Stimulated activated CD8-positive, alpha-beta memory T cell treated with anti-CD3 and anti-CD28 coated beads, Interleukin-12 subunit alpha, Interleukin-12 subunit beta, amount 100 ng/mL, for 24 hours (primary cell): ENCODE results near the gene RIC1.
"Not testable (repeated sequence)": the region's sequence is repeated elsewhere in the genome, so short reads cannot be mapped to it uniquely, and the experiment has no call there.

Source experiments
- DNase-seq: peaks from one replicate; pipeline ENCODE4 v3.0.0-alpha.2; 2020; ENCODE audit errors: extremely low read depth

The RIC1 gene

DNA sequence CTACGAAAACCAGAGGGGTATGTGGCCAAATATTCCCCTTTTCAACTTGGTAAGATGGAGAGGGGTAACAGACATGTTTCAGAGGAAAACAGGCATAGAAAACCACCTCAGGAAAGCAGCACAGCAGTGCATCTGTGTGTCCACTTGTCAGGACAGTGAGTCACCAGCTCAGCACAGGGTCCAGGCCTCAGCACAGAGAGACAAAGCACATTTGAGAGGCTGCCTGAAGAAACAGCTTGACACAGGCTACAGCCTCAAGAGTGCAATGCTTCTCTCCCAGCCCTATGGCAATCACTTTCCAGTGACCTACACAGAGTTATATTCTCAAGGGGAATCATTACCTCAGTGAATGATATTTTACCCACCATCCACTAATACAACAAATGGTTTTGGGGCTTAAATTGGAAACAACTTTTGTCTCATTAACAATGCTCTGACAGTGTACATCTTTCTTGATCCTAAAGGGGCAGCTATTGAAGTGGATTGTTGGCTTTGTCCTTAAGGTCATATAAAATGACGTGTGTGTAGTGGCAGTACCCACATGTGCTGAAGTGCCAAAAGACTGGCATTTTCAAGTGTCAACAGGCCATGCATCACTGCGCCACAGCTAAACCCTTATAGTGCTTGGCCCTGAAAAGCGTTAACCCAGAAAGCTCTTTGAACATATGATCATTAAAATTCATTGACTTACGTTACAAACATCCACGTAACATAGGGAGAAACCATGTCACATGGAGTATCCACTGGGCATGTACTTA, 157.6 kb downstream of the RIC1 start:
- no peak for DNase-seq

DNA sequence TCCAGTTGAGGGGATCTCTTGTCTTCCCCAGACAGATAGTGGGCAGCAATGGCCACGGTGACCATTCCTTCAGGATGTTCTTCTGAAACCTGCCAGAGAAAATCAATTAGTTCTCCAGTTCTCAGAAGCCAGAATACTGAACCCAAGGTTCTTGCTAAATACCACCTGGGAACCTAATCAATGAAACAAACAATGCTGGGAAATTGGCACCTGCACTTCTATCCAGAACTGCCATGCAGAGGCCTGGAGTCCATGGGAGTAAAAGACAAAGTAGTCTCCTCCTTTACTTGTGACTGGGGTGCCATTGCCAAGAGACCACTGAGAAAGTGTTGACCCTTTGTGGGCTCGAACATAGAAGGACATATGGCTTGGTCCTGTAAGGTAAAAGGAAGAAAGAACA, 158.3 kb downstream of the RIC1 start:
- DNase-seq, result no peak

DNA sequence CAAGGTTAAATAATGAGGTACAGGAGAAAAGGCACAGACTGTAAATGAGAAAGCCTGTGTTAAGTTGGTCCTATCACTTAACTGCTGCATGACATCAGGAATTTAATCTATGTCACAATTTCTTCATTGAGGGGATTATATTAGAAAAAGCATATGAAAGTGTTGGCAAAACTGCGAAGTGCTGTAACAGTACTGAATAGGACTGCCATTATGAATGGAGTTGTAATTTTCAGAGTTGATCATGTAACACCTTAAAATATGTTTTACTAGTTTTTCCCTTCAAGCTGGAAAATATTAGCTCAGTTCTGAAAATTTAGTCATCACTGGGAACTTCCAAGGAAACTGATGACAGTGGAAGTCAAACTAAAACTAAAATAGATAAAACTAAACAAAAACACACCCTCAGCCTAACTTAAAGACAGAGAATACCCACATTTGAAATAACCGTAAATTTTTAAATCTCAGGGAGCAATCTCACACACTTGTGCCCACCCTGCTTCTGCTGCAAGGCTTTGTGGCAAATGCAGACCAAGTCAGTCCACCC, 158.9 kb downstream of the RIC1 start:
- DNase-seq, result no peak

DNA sequence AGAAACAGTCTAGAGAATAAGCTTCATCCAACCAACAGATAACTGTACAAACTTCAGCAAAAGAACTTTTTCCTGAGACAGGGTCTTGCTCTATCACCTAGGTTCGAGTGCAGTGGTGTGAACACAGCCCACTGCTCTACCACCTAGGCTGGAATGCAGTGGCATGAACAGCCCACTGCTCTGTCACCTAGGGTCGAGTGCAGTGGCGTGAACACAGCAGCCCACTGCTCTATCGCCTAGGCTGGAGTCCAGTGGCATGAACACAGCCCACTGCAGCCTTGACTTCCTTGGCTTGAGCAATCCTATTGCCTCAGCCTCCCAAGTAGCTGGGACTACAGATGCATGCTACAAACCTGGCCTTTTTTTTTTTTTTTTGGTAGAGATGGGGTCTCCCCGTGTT, 160.6 kb downstream of the RIC1 start:
- DNase-seq, result no peak

DNA sequence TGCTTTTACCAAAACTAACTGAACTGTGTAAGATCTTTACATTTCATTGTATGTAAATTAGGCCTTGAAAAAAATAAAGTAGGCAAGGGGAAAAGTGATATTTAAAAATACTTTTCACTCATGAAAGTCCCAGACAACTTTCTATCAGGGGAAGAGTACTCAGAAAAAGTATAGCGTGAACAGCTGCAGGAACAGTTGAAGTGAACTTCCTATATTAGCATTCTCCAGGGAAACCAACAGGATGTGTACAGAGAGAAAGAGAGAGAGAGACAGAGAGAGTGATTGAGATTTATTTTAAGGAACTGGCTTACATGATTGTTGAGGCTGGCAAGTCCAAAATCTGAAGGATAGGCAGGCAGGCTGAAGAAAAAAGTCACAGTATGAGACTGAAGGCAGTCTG, 162.0 kb downstream of the RIC1 start:
- DNase-seq, result no peak

DNA sequence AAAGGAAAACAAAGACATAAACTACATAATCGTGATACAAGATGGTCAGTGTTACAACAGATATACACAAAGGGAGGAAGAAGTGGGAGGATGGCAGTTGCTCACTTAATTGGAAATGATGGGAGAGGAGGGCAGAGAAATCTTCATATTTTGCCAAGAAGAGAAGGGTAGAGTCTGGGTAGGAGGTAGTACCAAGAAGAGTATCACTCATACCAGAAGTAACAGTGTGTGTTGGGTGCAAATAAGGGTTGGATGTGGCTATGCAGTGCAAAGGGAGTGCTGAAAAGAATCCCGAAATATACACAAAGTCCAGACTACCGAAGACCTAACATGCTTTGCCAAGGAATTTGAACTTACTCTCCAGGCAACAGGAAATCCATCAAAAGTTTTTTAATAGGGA, 163.0 kb downstream of the RIC1 start:
- DNase-seq, result no peak

DNA sequence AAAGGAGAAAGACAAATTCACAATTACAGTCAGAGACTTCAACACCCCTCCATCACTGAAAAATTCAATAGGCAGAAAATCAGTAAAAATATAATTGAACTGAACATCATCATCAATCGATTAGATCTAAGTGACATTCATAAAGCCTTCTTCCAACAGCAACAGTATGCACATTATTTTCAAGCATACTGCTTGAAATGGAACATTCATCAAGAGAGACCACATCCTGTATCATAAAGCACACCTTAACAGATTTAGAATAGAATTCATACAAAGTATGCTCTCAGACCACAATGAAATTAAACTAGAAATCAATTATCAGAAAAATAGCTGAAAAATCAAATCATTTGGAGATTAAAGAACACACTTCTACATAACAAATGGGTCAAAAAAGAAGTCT, 164.9 kb downstream of the RIC1 start:
- DNase-seq, result no peak

DNA sequence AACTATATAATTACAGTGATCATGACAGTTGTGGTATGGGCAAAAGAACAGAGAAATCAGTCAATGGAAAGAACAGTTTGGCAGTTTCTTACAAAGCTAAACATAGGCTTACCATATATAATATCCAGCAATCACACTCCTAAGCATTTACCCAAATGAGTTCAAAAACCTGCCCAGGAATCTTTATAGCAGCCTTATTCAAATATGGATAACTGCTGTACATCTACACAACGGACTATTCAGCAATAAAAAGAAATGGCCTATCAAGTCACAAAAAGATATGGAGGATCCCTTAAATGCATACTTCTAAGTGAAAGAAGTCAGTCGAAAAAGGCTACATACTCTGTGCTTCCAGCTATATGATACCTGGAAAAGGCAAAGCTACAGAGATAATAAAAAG, 167.4 kb downstream of the RIC1 start:
- DNase-seq, result no peak

DNA sequence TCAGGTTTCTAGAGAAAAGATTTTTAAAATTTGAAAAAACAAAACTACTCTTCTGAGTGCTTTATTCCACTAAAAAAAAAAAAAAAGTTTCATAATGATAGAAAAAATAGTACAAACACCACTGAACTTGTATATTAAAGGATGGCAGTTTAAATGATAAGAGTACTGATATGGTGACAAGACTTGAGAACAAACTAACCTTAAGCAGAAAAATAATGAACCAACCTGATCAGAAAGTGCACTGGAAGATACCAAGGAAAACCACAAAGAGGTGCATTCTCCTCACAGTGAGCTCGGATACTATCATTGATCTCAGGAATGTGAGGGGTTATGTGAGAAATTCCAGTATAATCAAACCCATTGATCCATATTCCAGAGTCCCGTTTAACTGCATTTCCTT, 169.7 kb downstream of the RIC1 start:
- no peak for DNase-seq

DNA sequence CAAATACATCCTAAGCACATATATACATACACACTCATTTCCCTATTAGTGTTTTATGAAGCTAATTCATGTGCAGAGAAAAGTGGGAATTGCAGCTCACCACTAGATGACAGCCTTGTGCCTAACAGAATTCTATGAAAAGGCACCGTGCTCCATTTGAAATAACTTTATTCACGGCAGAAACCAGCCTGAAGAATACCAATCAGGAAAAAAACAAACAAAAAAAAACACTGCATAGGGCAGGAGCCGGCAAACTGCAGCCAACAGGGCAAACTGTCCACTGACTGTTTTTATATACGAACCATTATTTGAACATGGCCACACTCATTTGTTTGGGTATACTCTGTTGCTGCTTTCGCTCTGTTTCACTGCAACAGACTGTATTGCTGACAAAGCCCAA, 170.4 kb downstream of the RIC1 start:
- no peak for DNase-seq

DNA sequence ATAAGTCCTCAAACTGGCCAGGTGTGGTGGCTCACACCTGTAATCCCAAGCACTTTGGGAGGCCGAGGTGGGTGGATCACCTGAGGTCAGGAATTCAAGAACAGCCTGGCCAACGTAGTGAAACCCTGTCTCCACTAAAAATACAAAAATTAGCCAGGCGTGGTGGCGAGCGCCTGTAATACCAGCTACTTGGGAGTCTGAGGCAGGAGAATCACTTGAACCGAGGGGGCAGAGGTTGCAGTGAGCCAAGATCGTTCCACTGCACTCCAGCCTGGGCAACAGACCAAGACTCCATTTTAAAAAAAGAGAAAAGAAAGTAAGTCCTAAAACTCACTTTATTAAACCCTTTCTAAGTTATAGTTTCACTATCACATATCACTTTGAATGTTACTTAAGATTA, 171.5 kb downstream of the RIC1 start:
- not testable (repeated sequence) for DNase-seq

DNA sequence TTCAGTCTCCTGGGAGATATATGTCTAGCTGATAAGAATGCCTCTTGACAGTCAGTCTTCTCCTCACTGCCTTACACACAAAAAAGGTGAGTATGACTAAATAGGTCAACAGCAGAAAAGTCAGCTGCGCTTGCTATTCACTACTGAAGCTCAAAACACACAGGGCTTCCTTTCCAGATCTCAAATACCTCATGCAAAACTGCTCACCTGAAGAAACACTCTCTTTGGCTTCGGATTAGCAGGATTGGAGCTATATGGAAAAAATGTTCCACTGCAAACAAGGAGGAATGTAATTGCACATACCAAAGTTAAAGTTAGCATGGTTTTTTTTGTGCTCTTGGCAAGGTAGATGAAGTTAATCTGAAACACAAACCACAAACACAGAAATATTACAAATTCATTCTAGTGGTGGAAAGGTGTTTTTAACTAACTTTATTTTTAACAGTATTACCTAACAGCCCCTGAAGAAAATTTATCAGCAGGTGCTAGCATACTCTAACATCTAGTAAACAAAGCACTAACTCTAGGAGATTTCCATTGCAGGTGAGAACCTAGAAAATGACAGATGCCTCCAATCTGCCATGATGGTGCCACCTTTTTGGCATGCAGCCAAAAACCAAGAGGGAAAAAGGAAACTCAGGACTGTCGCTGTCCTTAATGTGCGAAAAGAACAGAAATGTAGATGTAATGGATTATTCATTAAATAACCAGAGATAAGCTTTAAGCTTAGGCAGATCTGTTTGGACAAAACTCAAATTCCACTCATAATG, 172.2 kb downstream of the RIC1 start:
- DNase-seq, result no peak

DNA sequence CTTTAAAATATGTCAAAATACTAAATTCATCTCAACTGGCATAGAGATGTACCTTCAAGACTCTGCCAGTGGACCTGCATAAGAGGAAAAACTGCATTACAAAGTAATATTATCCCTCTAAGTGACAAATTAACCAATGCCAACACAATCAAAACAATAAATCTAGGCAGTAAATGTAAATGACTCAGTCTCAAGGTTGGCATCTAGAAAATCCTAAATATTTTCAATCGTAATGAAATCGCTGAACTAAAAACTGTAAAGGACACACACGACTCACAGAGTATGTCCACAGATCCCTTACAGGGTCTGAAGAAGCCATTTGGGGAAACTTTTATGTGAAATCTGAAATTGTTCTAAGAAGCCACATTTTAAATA, 172.8 kb downstream of the RIC1 start:
- no peak for DNase-seq

DNA sequence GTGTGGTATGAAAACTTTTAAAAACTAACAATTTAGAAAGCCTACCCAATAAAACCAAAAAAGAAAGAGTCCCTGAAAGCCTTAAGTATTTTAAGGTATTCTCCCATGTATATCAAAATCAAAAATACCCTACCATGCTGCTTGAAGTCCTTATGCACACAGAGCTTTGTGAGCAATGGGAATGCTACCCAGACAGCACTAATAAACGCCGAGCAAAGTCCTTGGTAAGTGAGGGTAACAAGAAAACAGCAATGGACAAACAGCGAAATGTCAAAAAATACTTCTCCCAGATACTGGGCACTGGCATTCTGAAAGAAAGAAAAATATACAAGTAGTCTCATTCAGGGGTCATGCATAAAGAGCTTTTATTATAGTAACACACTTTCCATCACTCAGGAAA, 176.6 kb downstream of the RIC1 start:
- no peak for DNase-seq

DNA sequence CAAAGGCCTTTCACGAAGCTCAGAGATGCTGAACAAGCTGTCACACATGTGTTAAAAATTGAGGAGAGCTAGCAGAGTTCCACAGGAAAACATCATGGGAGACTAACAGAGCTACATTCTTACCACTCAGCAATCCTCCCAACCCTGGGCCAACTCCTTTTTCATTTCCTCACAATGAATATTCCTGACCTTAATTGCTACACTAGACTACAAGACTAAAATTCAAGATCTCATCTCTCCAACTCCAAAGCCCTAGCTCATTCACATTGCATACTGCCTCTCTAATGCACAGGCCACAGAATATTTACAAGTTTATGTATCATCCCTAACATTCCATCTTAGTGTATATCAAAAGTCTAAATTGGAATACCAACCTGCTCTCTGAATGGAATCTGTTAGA, 182.8 kb downstream of the RIC1 start:
- no peak for DNase-seq

DNA sequence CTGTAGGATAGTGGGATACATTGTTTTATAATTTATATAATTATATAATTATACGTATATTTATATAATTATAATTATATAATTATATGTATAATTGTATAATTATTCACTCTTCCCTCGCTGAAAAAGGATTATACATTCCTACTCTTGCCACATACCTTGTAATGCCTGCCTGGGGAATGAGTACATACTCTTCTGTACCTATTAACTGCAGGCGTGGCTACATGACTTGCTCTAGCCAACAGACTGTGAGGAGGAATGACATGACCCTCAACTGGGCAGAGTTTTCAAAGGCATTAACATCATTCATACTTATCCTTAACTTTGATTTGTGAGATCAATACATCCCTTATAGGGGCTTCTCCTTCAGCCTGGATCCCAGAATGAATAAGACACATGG, 184.9 kb downstream of the RIC1 start:
- no peak for DNase-seq

DNA sequence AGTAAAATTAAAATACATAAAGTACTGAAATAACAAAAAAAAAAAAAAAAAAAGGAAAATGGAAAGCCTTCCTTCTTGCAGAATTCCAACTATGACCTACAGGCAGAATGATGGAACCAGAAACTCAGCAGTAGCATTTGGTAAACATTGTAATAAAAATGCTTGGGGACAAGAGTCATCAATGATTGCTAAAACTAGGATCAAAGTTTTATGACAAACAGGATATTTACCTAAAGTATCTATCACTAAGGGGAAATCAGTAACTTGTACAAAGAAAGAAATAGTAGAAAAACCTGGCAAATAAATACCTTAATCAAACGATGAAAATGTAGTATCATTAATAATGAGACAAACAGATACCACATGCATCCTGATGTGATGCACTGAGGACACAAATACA, 186.6 kb downstream of the RIC1 start:
- DNase-seq, result no peak

DNA sequence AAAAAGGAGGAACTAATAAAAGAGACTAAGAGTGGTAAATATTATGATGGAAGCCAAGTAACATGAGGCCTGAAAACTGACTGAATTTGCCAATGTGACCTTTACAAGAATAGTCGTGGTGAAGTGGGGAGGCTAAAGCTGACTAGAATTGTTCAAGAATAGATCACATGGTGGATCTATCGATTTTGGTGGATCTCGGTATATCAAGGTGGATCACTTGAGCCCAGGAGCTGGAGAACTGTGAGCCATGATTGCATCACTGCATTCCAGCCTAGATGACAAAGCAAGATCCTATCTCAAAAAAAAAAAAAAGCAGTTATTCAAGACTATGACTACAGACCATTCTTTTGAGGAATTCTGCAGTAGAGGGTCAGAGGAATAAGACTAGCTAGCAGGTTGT, 189.0 kb downstream of the RIC1 start:
- no peak for DNase-seq

DNA sequence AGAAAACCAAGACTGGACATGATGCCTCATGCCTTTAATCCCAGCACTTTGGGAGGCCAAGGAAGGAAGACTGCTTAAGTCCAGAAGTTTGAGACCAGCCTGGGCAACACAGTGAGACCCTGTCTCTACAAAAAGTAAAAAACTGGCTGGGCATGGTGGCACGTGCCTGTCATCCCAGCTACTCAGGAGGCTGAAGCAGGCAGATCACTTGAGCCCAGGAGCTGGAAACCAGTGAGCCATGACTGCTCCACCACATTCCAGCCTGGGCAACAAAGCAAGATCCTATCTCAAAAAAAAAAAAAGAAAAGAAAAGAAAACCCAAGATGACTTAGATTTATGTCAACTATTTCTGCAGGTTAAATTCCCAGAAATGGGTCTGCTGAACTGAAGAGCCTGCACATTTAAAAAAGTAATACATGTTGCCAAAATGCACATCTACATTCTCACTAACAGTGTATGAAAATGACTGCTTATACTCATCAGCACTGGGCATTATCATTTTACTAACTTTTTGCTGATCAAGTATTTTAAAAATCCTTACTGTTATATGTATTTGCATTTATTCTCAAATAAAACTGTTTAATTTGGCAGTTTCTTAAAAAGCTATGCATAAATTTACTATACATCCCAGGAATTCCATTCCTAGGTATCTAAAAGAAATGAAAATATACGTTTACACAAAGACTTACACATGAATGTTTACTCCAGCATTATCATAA, 189.7 kb downstream of the RIC1 start:
- DNase-seq, result no peak

DNA sequence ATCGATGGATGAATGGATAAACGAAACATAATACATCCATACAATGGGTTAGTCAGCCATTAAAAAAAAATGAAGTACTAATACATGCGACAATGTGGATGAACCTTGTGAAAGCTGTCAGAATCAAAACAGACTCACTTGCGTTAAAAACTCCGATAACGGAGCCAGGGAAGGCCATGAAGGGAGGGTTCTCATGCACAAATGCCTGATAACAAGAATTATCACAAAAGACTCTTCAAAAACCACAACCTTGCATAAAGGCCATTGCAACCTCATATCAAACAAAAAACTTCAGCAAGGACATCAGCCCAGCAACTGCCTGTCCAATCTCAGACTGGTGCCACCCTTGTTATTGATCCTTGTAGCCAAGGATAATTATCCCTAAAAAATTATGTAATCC, 190.3 kb downstream of the RIC1 start:
- DNase-seq, result no peak

DNA sequence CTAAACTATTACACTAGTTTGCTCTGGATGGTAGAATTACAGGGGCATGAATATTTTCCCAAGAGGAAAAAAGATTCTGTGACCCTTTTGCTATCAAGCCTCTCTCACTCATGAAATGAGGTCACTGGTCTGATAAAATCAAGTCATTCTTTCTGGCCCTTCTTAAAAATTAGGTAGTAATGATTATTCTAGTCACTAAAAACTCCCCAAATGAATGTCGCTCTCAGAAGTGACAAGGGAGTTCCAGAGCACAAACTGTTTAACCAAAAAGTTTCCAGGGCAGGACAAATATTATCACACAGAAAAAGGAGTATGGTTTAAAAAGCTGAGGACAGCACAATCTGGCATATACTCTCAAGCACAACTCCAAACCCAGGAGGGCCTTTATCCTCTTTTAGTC, 191.5 kb downstream of the RIC1 start:
- no peak for DNase-seq

DNA sequence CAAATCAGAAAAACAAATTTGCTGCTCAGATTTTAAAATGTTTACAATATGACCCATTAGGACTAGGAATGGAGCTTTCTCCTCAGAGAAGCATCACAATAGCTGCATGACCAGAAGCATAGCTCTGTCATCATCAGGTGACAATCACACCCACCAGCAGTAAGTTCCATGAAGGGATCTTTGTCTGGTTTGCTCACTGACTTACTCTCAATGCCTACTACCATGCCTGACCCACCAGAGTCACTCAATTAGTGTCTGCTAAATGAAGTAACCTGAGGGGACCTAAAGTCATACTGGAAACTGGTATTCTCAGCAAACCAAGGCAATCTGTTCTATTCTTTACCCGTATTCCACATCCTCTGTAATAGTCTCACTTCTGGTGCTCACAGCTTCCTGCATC, 196.3 kb downstream of the RIC1 start:
- no peak for DNase-seq
